HepG2 (cell line): Measurements from ENCODE around the gene PTPN2.

Experiments
- CTCF ChIP-seq: sonication (generic); formaldehyde crosslinking; IDR thresholded peaks from 2 replicates; pipeline ENCODE4 v1.5.0; 2020; ENCODE audit warnings: mild to moderate bottlenecking, missing genetic modification reagents, moderate library complexity
- HHEX ChIP-seq: IDR thresholded peaks from 2 replicates; pipeline ENCODE4 v1.6.1; 2016; ENCODE audit warnings: control low read depth
- MXI1 ChIP-seq: IDR thresholded peaks from 3 replicates; pipeline ENCODE4 v1.6.1; 2012; ENCODE audit warnings: low read depth, low read length, inconsistent platforms, borderline replicate concordance
- ZNF34 ChIP-seq: sonication (generic); formaldehyde crosslinking; IDR thresholded peaks from 2 replicates; pipeline ENCODE4 v1.4.0; 2020; ENCODE audit warnings: mild to moderate bottlenecking, missing genetic modification reagents, borderline replicate concordance
- ZNF44 ChIP-seq: sonication (generic); formaldehyde crosslinking; IDR thresholded peaks from 2 replicates; pipeline ENCODE4 v1.5.1; 2020; ENCODE audit warnings: mild to moderate bottlenecking, missing genetic modification reagents

GRCh38 chr18:12885500-12885899 lies 1.5 kb upstream of the PTPN2 start:
- TF ChIP-seq CTCF (no peak), MXI1 (no peak), ZNF34 (CRISPR knock-in tag) (no peak), ZNF44 (CRISPR knock-in tag) (no peak), HHEX (CRISPR knock-in tag) (no peak)
